ENCODE results near the gene PPARG.

Gene PPARG

GRCh38 chr3:12313519-12313918 is 24.6 kb downstream of the PPARG start:
- no peak for DNase-seq

GRCh38 chr3:12316253-12316652 is 27.4 kb downstream of the PPARG start:
- DNase-seq, result no peak

- DNase-seq, result no peak
These were observed 28.0 kb downstream of the PPARG start for GRCh38 chr3:12316729-12317351.

GRCh38 chr3:12317914-12318313 is 29.0 kb downstream of the PPARG start:
- DNase-seq, result no peak

GRCh38 chr3:12318758-12319621 is 30.1 kb downstream of the PPARG start:
- DNase-seq, result no peak

GRCh38 chr3:12321015-12321414 is 32.1 kb downstream of the PPARG start:
- DNase-seq, result no peak

GRCh38 chr3:12323237-12323636 is 34.4 kb downstream of the PPARG start:
- DNase-seq, result no peak

- no peak for DNase-seq
These were observed 37.0 kb downstream of the PPARG start for GRCh38 chr3:12325586-12326515.

- no peak for DNase-seq
These were observed 38.2 kb downstream of the PPARG start for GRCh38 chr3:12327021-12327420.

GRCh38 chr3:12328132-12328836 is 39.4 kb downstream of the PPARG start:
- no peak for DNase-seq

- DNase-seq, result no peak
These were observed 40.1 kb downstream of the PPARG start for GRCh38 chr3:12328837-12329462.

GRCh38 chr3:12334786-12335185 is 45.9 kb downstream of the PPARG start:
- no peak for DNase-seq

GRCh38 chr3:12335421-12335820 is 46.6 kb downstream of the PPARG start:
- no peak for DNase-seq

GRCh38 chr3:12336099-12336498 is 47.2 kb downstream of the PPARG start:
- no peak for DNase-seq

- no peak for DNase-seq
These were observed 50.0 kb downstream of the PPARG start for GRCh38 chr3:12338595-12339546.

GRCh38 chr3:12339701-12340480 is 51.0 kb downstream of the PPARG start:
- no peak for DNase-seq

GRCh38 chr3:12340506-12340905 is 51.6 kb downstream of the PPARG start:
- no peak for DNase-seq

- DNase-seq, result no peak
These were observed 53.3 kb downstream of the PPARG start for GRCh38 chr3:12342151-12342550.

- DNase-seq, result no peak
These were observed 54.2 kb downstream of the PPARG start for GRCh38 chr3:12343047-12343501.

GRCh38 chr3:12345141-12345561 is 56.3 kb downstream of the PPARG start:
- no peak for DNase-seq

Measured in activated gamma-delta T cell treated with Interleukin-2 at 50 U/mL for 16 hours (primary cell).